NT2/D1 (cell line): ENCODE data around the gene HUWE1.

Experiments used
- DNase-seq: peaks from one replicate; pipeline ENCODE4 v3.0.0-alpha.2; 2011; ENCODE audit warnings: low read depth, low spot score
- H3K27me3 ChIP-seq: 2 replicates; pipeline ENCODE4 v1.6.0; 2011; ENCODE audit warnings: mild to moderate bottlenecking; ENCODE audit not compliant: insufficient read length, insufficient read depth
- H3K36me3 ChIP-seq: 2 replicates; pipeline ENCODE4 v1.6.1; 2011; ENCODE audit warnings: mild to moderate bottlenecking, low read length, mixed read lengths; ENCODE audit not compliant: insufficient read depth, insufficient read length
- H3K4me1 ChIP-seq: 2 replicates; pipeline ENCODE4 v1.5.1; 2011; ENCODE audit not compliant: insufficient read depth, insufficient read length
- H3K4me3 ChIP-seq: 2 replicates; pipeline ENCODE4 v1.5.1; 2011; ENCODE audit warnings: low read depth; ENCODE audit not compliant: insufficient read length
- H3K9ac ChIP-seq: 2 replicates; pipeline ENCODE4 v1.6.0; 2011; ENCODE audit warnings: low read depth; ENCODE audit not compliant: insufficient read length
- H3K9me3 ChIP-seq: 2 replicates; pipeline ENCODE4 v1.5.1; 2011; ENCODE audit warnings: mild to moderate bottlenecking, low read length; ENCODE audit not compliant: insufficient read depth
- SUZ12 ChIP-seq: IDR thresholded peaks from 2 replicates; pipeline ENCODE4 v1.6.1; 2011; ENCODE audit not compliant: insufficient read length, insufficient read depth; ENCODE audit errors: extremely low read depth
- YY1 ChIP-seq: IDR thresholded peaks from 2 replicates; pipeline ENCODE4 v1.6.1; 2011; ENCODE audit not compliant: insufficient read length, insufficient read depth
- ZNF274 ChIP-seq: IDR thresholded peaks from 2 replicates; pipeline ENCODE4 v1.6.1; 2011; ENCODE audit warnings: mild to moderate bottlenecking, low read depth, low read length

Gene HUWE1

GRCh38 chrX:53637479-53637878 lies 49.0 kb downstream of the HUWE1 start:
- TF ChIP-seq YY1 (no peak), ZNF274 (no peak), SUZ12 (no peak)
- no peaks in the 10 kb centered on the region for H3K9me3 ChIP-seq
- H3K4me3 ChIP-seq: no peak overlapping the region
- no peaks in the 10 kb centered on the region for H3K4me1 ChIP-seq
- no peak for DNase-seq
- peaks cover 90% of the 10 kb centered on the region for H3K36me3 ChIP-seq
- no peaks in the 10 kb centered on the region for H3K27me3 ChIP-seq
- no peak overlapping the region for H3K9ac ChIP-seq

- no peaks in the 10 kb centered on the region for H3K27me3 ChIP-seq
- H3K4me1 ChIP-seq: no peaks in the 10 kb centered on the region
- H3K9ac ChIP-seq: no peak overlapping the region
- no peaks in the 10 kb centered on the region for H3K9me3 ChIP-seq
- TF ChIP-seq ZNF274 (no peak), YY1 (no peak), SUZ12 (no peak)
- no peak for DNase-seq
- H3K4me3 ChIP-seq: no peak overlapping the region
- H3K36me3 ChIP-seq: peaks cover 93% of the 10 kb centered on the region
These were observed 55.4 kb downstream of the HUWE1 start for GRCh38 chrX:53631156-53631555.

GRCh38 chrX:53630261-53630660 lies 56.3 kb downstream of the HUWE1 start:
- Histone ChIP-seq H3K4me1 (no peaks in the 10 kb centered on the region), H3K27me3 (no peaks in the 10 kb centered on the region), H3K36me3 (peaks cover 94% of the 10 kb centered on the region), H3K4me3 (no peak overlapping the region), H3K9ac (no peak overlapping the region), H3K9me3 (no peaks in the 10 kb centered on the region)
- TF ChIP-seq SUZ12: no peak
- no peak for TF ChIP-seq ZNF274
- TF ChIP-seq YY1: no peak
- no peak for DNase-seq

GRCh38 chrX:53622431-53622830 lies 64.1 kb downstream of the HUWE1 start:
- Histone ChIP-seq H3K9me3 (no peaks in the 10 kb centered on the region), H3K4me1 (no peaks in the 10 kb centered on the region), H3K4me3 (no peak overlapping the region), H3K36me3 (peaks cover 97% of the 10 kb centered on the region), H3K9ac (no peak overlapping the region), H3K27me3 (no peaks in the 10 kb centered on the region)
- TF ChIP-seq SUZ12 (no peak), ZNF274 (no peak), YY1 (no peak)
- DNase-seq: no peak

GRCh38 chrX:53621418-53621986 lies 65.0 kb downstream of the HUWE1 start:
- no peaks in the 10 kb centered on the region for H3K4me1 ChIP-seq
- no peak overlapping the region for H3K9ac ChIP-seq
- H3K27me3 ChIP-seq: no peaks in the 10 kb centered on the region
- no peak for TF ChIP-seq SUZ12
- DNase-seq: no peak
- peaks cover 97% of the 10 kb centered on the region for H3K36me3 ChIP-seq
- H3K4me3 ChIP-seq: no peak overlapping the region
- H3K9me3 ChIP-seq: no peaks in the 10 kb centered on the region

GRCh38 chrX:53616946-53617345 lies 69.6 kb downstream of the HUWE1 start:
- Histone ChIP-seq H3K9me3 (no peaks in the 10 kb centered on the region), H3K4me1 (no peaks in the 10 kb centered on the region), H3K36me3 (peaks cover 99% of the 10 kb centered on the region), H3K4me3 (no peak overlapping the region), H3K9ac (no peak overlapping the region), H3K27me3 (no peaks in the 10 kb centered on the region)
- no peak for TF ChIP-seq ZNF274
- no peak for TF ChIP-seq SUZ12
- no peak for TF ChIP-seq YY1
- DNase-seq: no peak

- H3K36me3 ChIP-seq: peaks cover 94% of the 10 kb centered on the region
- no peak overlapping the region for H3K9ac ChIP-seq
- no peak overlapping the region for H3K4me3 ChIP-seq
- no peak for DNase-seq
- no peaks in the 10 kb centered on the region for H3K9me3 ChIP-seq
- H3K4me1 ChIP-seq: no peaks in the 10 kb centered on the region
- no peaks in the 10 kb centered on the region for H3K27me3 ChIP-seq
- TF ChIP-seq SUZ12: no peak
- TF ChIP-seq YY1: no peak
- TF ChIP-seq ZNF274: no peak
These were observed 80.1 kb downstream of the HUWE1 start for GRCh38 chrX:53606456-53606855.

- peaks cover 95% of the 10 kb centered on the region for H3K36me3 ChIP-seq
- H3K4me3 ChIP-seq: no peak overlapping the region
- TF ChIP-seq YY1 (no peak), ZNF274 (no peak), SUZ12 (no peak)
- no peaks in the 10 kb centered on the region for H3K9me3 ChIP-seq
- no peak overlapping the region for H3K9ac ChIP-seq
- no peaks in the 10 kb centered on the region for H3K27me3 ChIP-seq
- no peak for DNase-seq
- no peaks in the 10 kb centered on the region for H3K4me1 ChIP-seq
These were observed 81.5 kb downstream of the HUWE1 start for GRCh38 chrX:53605004-53605403.
